ENCODE results near the gene FAR1. TPM values are rescaled to one million over a fixed set of nuclear protein-coding genes. Genes with fewer than 3 reads are reported as not detected.
A peak's percentile ranks its signal among the peaks of the same experiment; 100 is the strongest.

The FAR1 gene
- total RNA-seq, 2 donors from 2014 or later = 22.7 to 48.4 TPM

- Mint-ChIP-seq H3K4me3 (no peak overlapping the region), H3K27me3 (peaks cover 11% of the 10 kb centered on the region), H3K27ac (no peak overlapping the region), H3K36me3 (ENCODE audit: low read depth) (no peaks in the 10 kb centered on the region), H3K9me3 (peaks cover 12% of the 10 kb centered on the region), H3K4me1 (no peaks in the 10 kb centered on the region)
- no peak for ATAC-seq (replicated peaks)
These were observed 7.3 kb upstream of the FAR1 start for GRCh38 chr11:13661074-13661623.

GRCh38 chr11:13663631-13664071 is 4.8 kb upstream of the FAR1 start:
- Mint-ChIP-seq H3K9me3 (peaks cover 5% of the 10 kb centered on the region), H3K27me3 (peaks cover 9% of the 10 kb centered on the region), H3K4me1 (peaks cover 6% of the 10 kb centered on the region), H3K36me3 (ENCODE audit: low read depth) (peaks cover 5% of the 10 kb centered on the region), H3K4me3 (no peak overlapping the region), H3K27ac (no peak overlapping the region)
- no peak for ATAC-seq (replicated peaks)

DNA sequence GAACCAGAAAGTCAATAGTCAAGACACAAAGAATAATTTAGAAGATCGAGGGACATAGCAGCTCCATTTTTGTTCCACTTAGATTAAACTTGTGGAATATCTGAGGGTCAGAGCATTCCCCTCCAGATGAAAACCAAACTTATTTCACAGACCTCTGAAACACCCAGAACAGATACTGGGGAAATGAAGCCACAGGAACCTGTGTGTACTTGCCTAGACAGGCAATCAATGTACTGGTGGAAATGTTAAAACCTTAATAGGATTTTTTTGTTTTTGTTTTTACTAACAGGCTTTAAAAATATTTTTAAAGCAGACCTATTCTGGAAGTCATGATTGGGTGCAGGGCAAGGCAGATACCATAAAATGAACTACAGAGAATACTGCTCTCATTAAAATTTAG is 4.1 kb upstream of the FAR1 start:
- Mint-ChIP-seq H3K27ac (no peak overlapping the region), H3K4me1 (peaks cover 9% of the 10 kb centered on the region), H3K4me3 (no peak overlapping the region), H3K27me3 (peaks cover 9% of the 10 kb centered on the region), H3K36me3 (ENCODE audit: low read depth) (peaks cover 6% of the 10 kb centered on the region), H3K9me3 (no peaks in the 10 kb centered on the region)
- no peak for ATAC-seq (replicated peaks)

GRCh38 chr11:13666708-13667107 is 1.8 kb upstream of the FAR1 start:
- Mint-ChIP-seq H3K9me3 (no peaks in the 10 kb centered on the region), H3K36me3 (ENCODE audit: low read depth) (peaks cover 18% of the 10 kb centered on the region), H3K4me3 (no peak overlapping the region), H3K27ac (no peak overlapping the region), H3K4me1 (peaks cover 23% of the 10 kb centered on the region), H3K27me3 (peaks cover 9% of the 10 kb centered on the region)
- ATAC-seq (replicated peaks) = no peak

- peaks cover 29% of the 10 kb centered on the region for H3K4me1 Mint-ChIP-seq
- H3K4me3 Mint-ChIP-seq = peak overlapping the region; percentile 89
- peak overlapping the region; percentile 20 for H3K27ac Mint-ChIP-seq
- H3K27me3 Mint-ChIP-seq = peaks cover 7% of the 10 kb centered on the region
- no peaks in the 10 kb centered on the region for H3K9me3 Mint-ChIP-seq
- no peak for ATAC-seq (replicated peaks)
- H3K36me3 Mint-ChIP-seq (ENCODE audit: low read depth) = peaks cover 23% of the 10 kb centered on the region
These were observed 1.2 kb upstream of the FAR1 start for GRCh38 chr11:13667245-13667644.

DNA sequence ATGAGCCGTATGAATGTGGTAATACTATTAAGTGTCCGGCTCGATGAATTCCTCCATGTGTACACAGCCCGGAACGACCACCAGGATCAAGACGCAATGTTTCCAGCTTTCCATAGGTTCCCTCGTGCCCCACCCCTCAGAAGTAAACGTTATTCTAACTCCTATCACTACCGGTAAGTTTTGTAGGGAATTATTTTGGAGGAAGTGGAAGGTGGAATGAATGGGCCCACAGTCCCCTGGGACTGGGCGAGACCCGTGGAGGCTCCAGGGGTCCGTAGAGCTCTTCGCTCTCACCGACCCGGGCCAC is 720 bp upstream of the FAR1 start:
- ATAC-seq (replicated peaks) = no peak
- H3K4me1 Mint-ChIP-seq = peaks cover 32% of the 10 kb centered on the region
- peak overlapping the region; percentile 20 for H3K27ac Mint-ChIP-seq
- H3K9me3 Mint-ChIP-seq = no peaks in the 10 kb centered on the region
- H3K36me3 Mint-ChIP-seq (ENCODE audit: low read depth) = peaks cover 23% of the 10 kb centered on the region
- peak overlapping the region; percentile 89 for H3K4me3 Mint-ChIP-seq
- peaks cover 3% of the 10 kb centered on the region for H3K27me3 Mint-ChIP-seq

DNA sequence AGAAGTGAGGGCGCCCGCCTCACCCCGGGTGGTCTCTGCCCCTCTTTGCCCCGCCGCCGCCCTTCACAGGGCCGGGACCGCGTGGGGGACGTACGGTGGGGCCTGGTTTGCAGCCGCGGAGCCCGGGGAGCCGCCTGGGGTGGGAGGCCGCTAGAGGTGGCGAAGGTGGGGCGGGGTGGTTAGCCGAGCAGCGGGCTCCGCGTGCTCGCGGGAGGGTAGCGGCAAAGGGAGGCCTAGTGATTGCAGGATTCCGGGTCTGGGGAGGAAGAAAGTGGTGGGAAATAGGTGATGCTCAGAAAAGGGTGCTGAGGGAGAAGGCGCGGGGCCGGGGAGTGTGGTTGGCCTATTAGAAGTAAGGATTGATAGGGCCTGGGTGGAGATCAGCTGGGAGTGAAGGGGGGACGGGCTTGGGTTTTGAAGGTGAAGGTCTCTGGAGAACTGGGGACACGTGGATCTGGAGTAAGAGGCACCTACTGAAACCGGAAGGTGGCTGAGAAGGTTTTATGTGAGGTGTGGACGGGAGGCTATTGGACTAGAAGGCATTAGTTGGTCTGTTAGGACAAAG is 571 bp downstream of the FAR1 start:
- Mint-ChIP-seq H3K4me1 (peaks cover 35% of the 10 kb centered on the region), H3K36me3 (ENCODE audit: low read depth) (peaks cover 23% of the 10 kb centered on the region), H3K9me3 (no peaks in the 10 kb centered on the region), H3K27me3 (peaks cover 2% of the 10 kb centered on the region), H3K4me3 (peak overlapping the region; percentile 89), H3K27ac (peak overlapping the region; percentile 87)
- ATAC-seq (replicated peaks) = peak; percentile 3

GRCh38 chr11:13669544-13670488 is 1.3 kb downstream of the FAR1 start:
- ATAC-seq (replicated peaks) = no peak
- H3K36me3 Mint-ChIP-seq (ENCODE audit: low read depth) = peaks cover 23% of the 10 kb centered on the region
- peak overlapping the region; percentile 89 for H3K4me3 Mint-ChIP-seq
- no peaks in the 10 kb centered on the region for H3K9me3 Mint-ChIP-seq
- peaks cover 35% of the 10 kb centered on the region for H3K4me1 Mint-ChIP-seq
- H3K27me3 Mint-ChIP-seq = no peaks in the 10 kb centered on the region
- peak overlapping the region; percentile 87 for H3K27ac Mint-ChIP-seq

GRCh38 chr11:13672576-13673210 is 4.2 kb downstream of the FAR1 start:
- Mint-ChIP-seq H3K4me1 (peaks cover 35% of the 10 kb centered on the region), H3K27ac (no peak overlapping the region), H3K36me3 (ENCODE audit: low read depth) (peaks cover 23% of the 10 kb centered on the region)

DNA sequence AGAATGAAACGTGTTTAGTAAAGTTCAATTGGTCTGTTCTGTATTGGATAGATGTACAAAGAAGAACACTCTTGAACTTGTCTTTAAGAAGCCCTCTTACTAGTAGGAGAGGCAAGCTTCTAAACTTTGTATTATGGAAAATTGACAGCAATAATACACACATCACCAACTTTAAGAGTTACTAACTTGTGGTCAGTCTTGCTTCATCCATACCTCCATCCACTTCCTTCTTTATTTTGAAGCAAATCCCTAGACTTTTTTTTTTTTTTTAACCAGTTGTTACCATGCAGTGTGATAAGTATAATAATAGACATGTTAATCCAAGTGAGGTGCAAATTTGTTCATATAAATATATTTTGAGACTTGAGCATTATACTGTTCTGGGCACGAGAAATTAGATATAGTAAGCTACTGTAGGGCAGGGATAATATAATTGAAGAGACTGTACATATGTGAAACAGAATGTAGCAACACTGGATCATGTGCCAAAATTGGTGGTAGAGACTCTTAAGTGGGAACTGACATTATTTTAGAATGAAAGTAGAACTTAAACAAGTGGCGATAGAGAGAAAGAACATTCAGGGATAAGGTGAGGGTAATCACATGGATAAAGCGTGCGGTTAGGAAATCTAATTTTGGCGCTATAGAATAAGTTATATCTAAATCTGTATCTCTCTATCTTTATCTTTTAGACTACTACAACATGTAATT is 6.5 kb downstream of the FAR1 start:
- Mint-ChIP-seq H3K27me3 (no peaks in the 10 kb centered on the region), H3K9me3 (no peaks in the 10 kb centered on the region), H3K36me3 (ENCODE audit: low read depth) (peaks cover 17% of the 10 kb centered on the region), H3K4me1 (peaks cover 33% of the 10 kb centered on the region), H3K4me3 (no peak overlapping the region), H3K27ac (no peak overlapping the region)
- ATAC-seq (replicated peaks) = no peak

More at GRCh38 chr11:13672576-13673210, 4.2 kb downstream of the FAR1 start:
- H3K9me3 Mint-ChIP-seq = no peaks in the 10 kb centered on the region
- H3K4me3 Mint-ChIP-seq = no peak overlapping the region
- no peak for ATAC-seq (replicated peaks)
- H3K27me3 Mint-ChIP-seq = no peaks in the 10 kb centered on the region

- ATAC-seq (replicated peaks) = no peak
- H3K9me3 Mint-ChIP-seq = no peaks in the 10 kb centered on the region
- H3K36me3 Mint-ChIP-seq (ENCODE audit: low read depth) = peaks cover 7% of the 10 kb centered on the region
- no peak overlapping the region for H3K27ac Mint-ChIP-seq
- peaks cover 27% of the 10 kb centered on the region for H3K4me1 Mint-ChIP-seq
- H3K27me3 Mint-ChIP-seq = no peaks in the 10 kb centered on the region
- H3K4me3 Mint-ChIP-seq = no peak overlapping the region
These were observed 8.1 kb downstream of the FAR1 start for GRCh38 chr11:13676576-13676975.

GRCh38 chr11:13679768-13680167 is 11.3 kb downstream of the FAR1 start:
- peaks cover 5% of the 10 kb centered on the region for H3K36me3 Mint-ChIP-seq (ENCODE audit: low read depth)
- no peak for ATAC-seq (replicated peaks)
- peaks cover 14% of the 10 kb centered on the region for H3K4me1 Mint-ChIP-seq
- H3K27ac Mint-ChIP-seq = no peak overlapping the region
- no peaks in the 10 kb centered on the region for H3K27me3 Mint-ChIP-seq
- no peak overlapping the region for H3K4me3 Mint-ChIP-seq
- no peaks in the 10 kb centered on the region for H3K9me3 Mint-ChIP-seq

- peak overlapping the region; percentile 28 for H3K27ac Mint-ChIP-seq
These were observed 12.2 kb downstream of the FAR1 start for GRCh38 chr11:13680501-13681264.

More at GRCh38 chr11:13680501-13681264, 12.2 kb downstream of the FAR1 start:
- peak; percentile 32 for ATAC-seq (replicated peaks)
- H3K27me3 Mint-ChIP-seq = no peaks in the 10 kb centered on the region
- H3K36me3 Mint-ChIP-seq (ENCODE audit: low read depth) = peaks cover 14% of the 10 kb centered on the region
- no peaks in the 10 kb centered on the region for H3K9me3 Mint-ChIP-seq
- no peak overlapping the region for H3K4me3 Mint-ChIP-seq
- H3K4me1 Mint-ChIP-seq = peaks cover 14% of the 10 kb centered on the region

Data from activated T-helper 17 cell treated with anti-CD3 and anti-CD28 coated beads, Interleukin-2, amount 50 U/mL, for 72 hours (primary cell).